ENCODE data around the gene AIPL1. TPM values are rescaled to one million over a fixed set of nuclear protein-coding genes. Genes with fewer than 3 reads are reported as not detected.

Gene AIPL1
- total RNA-seq, 2 experiments from 2014 or later = not detected

DNA sequence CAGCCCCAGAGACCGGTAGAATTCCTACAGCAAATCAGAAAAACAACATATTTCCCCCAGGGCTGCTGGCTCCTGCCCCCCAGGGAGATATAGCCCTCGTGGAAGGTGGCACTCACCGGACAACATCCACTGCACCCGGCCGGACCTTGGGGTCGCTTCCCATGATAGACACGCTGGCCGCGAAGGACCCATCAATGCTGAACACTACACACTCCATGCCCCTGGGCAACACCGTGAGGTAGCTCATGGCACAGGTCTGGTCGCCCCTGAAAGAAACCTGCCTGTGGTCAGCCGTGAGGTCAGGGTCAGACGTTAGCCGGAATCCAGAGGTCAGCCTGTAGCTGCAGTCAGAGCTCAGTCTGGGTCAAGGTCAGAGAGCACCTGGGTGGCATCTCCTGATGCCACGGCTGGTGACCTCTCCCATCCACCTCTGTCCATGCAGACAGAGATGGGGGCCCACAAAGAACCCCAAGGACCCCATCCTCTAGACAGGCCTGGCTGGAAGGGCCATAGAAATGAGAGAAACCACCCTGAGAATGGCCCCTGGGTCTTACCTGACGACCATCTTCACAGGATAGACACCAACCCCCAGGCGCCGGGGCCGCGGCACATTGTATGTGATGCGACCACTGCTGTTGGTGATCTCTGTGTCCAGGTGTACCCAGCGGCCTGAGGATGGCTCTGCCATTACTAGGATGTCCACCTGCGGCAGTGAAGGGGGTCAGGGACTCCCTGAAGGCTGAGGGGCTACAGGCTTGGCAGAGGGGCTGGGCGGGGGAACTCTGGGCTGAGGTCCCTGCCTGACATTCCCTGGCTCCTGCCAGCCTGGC is 28.9 kb upstream of the AIPL1 start:
- Mint-ChIP-seq H3K4me1 (ENCODE audit: low read depth) (peaks cover 8% of the 10 kb centered on the region), H3K27ac (no peak overlapping the region), H3K4me3 (no peak overlapping the region), H3K9me3 (ENCODE audit: insufficient read depth) (no peaks in the 10 kb centered on the region), H3K27me3 (ENCODE audit: low read depth) (peaks cover 2% of the 10 kb centered on the region), H3K36me3 (ENCODE audit: low read depth) (no peaks in the 10 kb centered on the region)
- CTCF ChIA-PET = interaction anchor here (1.0 kb wide), 1 partner anchor 9 kb away, joined by 4 read pairs; no protein-coding TSS in a partner anchor
- no peak for DNase-seq
- no peak for ATAC-seq
- POLR2A ChIA-PET = no interaction called here

DNA sequence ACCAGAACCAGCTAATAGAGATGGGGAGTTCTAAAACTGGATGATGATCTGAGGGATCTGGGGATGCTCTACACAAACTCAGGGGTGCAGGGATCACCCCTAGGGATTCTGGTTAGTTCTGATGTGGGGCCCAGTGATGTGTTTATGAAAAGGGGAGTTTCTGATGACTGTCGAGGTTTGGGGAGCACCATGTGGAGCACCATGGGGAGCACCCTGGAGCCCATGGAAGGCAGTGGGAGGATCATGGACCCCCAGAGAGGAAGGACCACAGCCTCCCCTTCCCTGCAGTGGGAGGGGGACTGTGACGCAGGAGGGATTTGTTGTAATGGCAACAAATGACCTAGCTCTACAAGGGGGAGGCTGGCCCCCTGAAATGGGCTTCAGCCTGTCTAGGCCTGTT is 27.8 kb upstream of the AIPL1 start:
- ChIA-PET CTCF (interaction anchor here (1.0 to 1.4 kb wide), 4 partner anchors 9 to 27 kb away, joined by 3 to 7 read pairs (median 4); partner anchors contain the start of gene AIPL1), POLR2A (no interaction called here)
- peaks cover 2% of the 10 kb centered on the region for H3K27me3 Mint-ChIP-seq (ENCODE audit: low read depth)
- no peaks in the 10 kb centered on the region for H3K9me3 Mint-ChIP-seq (ENCODE audit: insufficient read depth)
- no peaks in the 10 kb centered on the region for H3K36me3 Mint-ChIP-seq (ENCODE audit: low read depth)
- H3K4me1 Mint-ChIP-seq (ENCODE audit: low read depth) = peaks cover 8% of the 10 kb centered on the region
- H3K4me3 Mint-ChIP-seq = no peak overlapping the region
- ATAC-seq = no peak
- H3K27ac Mint-ChIP-seq = no peak overlapping the region
- DNase-seq = no peak

DNA sequence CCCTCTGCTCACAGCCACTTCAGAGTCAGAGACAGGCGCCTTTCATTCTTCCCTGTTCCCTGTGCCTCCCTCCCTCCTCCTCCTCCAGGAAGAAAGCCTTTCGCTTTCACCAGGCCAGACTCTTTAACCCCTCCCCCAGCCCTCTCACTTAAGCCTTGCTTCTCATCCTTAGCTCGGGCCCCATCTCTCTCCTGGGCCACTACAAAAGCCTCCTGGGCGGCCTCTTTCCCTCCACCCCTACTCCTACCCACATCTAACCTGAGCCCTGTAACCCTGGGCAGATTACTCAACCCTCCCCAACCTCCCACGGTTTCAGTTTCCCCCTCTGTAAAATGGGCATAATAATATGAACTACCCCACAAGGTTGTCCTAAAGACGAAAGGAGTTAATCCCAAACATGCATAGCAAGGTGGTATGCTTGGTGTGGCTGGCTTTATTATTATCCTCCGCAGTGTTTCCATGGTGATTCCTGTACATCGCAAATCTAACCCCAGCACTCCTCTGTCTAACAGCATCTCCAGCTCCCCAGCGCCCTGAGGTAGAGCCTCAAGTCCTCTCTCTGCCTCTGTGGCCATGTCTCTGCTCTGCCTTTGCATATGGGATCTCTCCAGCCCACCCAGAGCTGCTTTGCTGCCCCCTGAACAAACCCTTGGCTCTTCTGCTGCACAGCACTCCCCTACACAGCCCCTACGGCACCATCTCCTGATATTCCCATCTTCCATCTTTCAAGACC is 27.0 kb upstream of the AIPL1 start:
- Mint-ChIP-seq H3K36me3 (ENCODE audit: low read depth) (no peaks in the 10 kb centered on the region), H3K27me3 (ENCODE audit: low read depth) (peaks cover 2% of the 10 kb centered on the region), H3K4me1 (ENCODE audit: low read depth) (peaks cover 8% of the 10 kb centered on the region), H3K9me3 (ENCODE audit: insufficient read depth) (no peaks in the 10 kb centered on the region), H3K27ac (no peak overlapping the region), H3K4me3 (no peak overlapping the region)
- ATAC-seq (peak; percentile 28), DNase-seq (no peak)
- CTCF ChIA-PET = interaction anchor here (1.0 to 1.4 kb wide), 3 partner anchors 9 to 26 kb away, joined by 3 to 7 read pairs (median 4); partner anchors contain the start of gene AIPL1
- POLR2A ChIA-PET = no interaction called here

DNA sequence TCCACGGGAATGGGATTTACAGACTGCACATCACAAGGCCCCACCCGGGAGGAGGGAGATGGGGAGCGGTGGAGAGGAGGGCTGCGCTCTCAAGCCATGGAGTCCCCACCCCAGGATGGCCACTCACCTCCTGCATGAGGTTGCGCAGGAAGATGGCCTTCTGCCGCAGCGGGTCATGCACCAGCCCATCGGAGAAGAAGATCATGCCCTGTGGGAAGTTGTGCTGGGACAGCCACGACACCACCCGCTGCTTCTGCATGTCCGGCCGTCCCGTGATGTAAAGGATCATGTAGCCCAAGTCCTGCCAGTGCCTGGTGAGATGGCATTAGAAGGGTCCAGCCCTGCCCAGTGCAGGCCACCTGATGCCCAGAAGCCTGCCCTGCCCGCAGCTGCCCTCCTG is 26.3 kb upstream of the AIPL1 start:
- Mint-ChIP-seq H3K4me3 (no peak overlapping the region), H3K9me3 (ENCODE audit: insufficient read depth) (no peaks in the 10 kb centered on the region), H3K4me1 (ENCODE audit: low read depth) (peaks cover 14% of the 10 kb centered on the region), H3K27ac (no peak overlapping the region), H3K27me3 (ENCODE audit: low read depth) (peaks cover 7% of the 10 kb centered on the region), H3K36me3 (ENCODE audit: low read depth) (no peaks in the 10 kb centered on the region)
- ATAC-seq (no peak), DNase-seq (no peak)
- POLR2A ChIA-PET = no interaction called here
- CTCF ChIA-PET = interaction anchor here (1.4 kb wide), 1 partner anchor 12 kb away, joined by 7 read pairs; no protein-coding TSS in a partner anchor

DNA sequence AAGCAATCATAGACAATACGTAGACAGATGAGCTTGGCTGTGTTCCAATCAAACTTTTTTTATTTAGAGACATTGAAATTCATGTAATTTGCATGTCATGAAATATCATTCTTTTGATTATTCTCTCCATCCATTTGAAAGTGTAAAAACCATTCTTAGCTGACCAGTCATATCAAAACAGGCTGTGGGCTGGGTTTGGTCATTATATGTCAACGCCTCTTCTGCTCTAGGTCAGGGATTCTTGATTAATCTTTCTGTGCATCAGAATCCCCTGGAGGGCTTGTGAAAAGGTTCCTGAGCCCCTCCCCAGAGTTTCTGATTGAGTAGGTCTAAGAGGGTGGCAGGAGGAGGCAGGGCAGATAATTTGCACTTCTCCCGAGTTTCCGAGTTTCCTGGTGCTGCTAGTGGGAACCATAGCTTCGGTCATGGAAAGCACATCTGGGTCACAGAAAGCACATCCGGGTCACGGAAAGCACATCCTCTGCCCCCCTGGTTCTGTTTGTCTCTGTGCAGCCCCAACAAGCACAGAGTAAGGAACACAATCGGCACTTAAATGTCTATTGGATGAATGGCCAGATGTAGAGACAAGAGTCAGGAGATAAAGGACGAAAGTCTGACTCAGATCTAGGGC is 25.7 kb upstream of the AIPL1 start:
- ATAC-seq = no peak
- ChIA-PET CTCF (interaction anchor here (1.2 kb wide), 1 partner anchor 13 kb away, joined by 5 read pairs; no protein-coding TSS in a partner anchor), POLR2A (no interaction called here)

DNA sequence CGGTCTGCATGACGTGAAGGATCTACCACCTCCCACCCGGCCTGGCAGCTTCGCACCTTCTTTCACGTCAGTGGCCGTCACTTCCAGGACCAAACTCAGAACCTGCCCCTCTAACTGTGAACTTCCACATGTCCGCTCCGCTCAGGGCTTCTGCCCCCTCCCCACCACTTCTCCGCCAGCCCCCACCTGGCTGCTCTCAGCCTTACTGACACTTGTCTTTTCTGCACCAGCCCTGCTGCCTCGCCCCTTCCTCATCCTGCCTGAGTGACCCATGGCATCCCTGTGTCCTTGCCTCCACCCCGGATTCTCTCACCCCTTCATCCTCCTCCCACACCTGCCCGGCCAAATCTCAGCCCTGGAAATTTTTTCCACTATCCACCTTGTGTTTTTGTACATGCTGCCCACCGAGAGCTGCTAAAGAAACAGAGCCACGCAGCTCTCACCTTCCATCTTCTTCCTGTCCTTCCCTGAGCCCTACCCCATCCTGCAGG is 23.6 kb upstream of the AIPL1 start:
- no peaks in the 10 kb centered on the region for H3K36me3 Mint-ChIP-seq (ENCODE audit: low read depth)
- H3K9me3 Mint-ChIP-seq (ENCODE audit: insufficient read depth) = no peaks in the 10 kb centered on the region
- no peak for ATAC-seq
- no peak overlapping the region for H3K4me3 Mint-ChIP-seq
- ChIA-PET CTCF (interaction anchor here (1.0 to 1.4 kb wide), 2 partner anchors 15 to 34 kb away, joined by 3 to 4 read pairs; no protein-coding TSS in a partner anchor), POLR2A (no interaction called here)
- H3K4me1 Mint-ChIP-seq (ENCODE audit: low read depth) = peaks cover 15% of the 10 kb centered on the region
- no peak overlapping the region for H3K27ac Mint-ChIP-seq
- no peak for DNase-seq
- peaks cover 7% of the 10 kb centered on the region for H3K27me3 Mint-ChIP-seq (ENCODE audit: low read depth)

More for the DNA sequence above, 25.7 kb upstream of the AIPL1 start:
- Mint-ChIP-seq H3K9me3 (ENCODE audit: insufficient read depth) (no peaks in the 10 kb centered on the region), H3K27ac (no peak overlapping the region), H3K4me1 (ENCODE audit: low read depth) (peaks cover 14% of the 10 kb centered on the region), H3K4me3 (no peak overlapping the region), H3K36me3 (ENCODE audit: low read depth) (no peaks in the 10 kb centered on the region), H3K27me3 (ENCODE audit: low read depth) (peaks cover 7% of the 10 kb centered on the region)
- no peak for DNase-seq

DNA sequence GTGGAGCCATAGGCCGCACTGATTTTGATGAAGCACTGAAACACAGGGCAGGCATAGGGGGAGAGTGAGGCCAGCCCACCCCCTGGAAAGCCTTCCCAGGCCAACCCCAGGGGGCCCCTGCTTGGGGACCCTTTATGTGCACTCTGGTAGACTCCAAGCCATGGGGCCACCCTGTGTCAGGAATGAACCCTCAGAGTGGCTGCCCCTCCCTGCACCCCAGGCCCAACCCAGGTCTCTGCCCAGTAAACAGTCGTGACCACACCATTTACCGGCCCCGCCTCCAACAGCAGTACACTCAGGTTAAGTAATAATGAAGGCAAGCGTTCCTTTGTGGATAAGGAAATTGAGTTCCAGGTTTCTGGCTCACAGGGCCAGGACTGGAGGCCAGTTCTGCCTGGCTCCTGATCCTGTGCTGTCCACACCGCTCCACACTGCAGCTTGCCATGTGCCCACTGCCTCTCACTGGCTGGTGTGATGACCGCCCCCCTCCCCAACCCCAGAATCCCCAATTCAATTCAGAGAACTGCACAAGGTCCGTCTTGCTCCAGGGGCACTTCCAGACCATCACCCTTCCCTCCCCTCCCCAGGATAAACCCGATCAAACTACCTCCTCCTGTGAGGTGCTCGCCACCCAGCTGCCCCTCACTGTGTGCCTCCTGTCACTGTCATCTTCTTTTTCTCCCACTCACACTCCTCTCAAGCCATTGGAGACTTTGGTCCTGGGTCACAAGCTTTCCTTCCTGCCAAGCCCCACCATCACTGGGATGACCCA is 23.0 kb upstream of the AIPL1 start:
- POLR2A ChIA-PET = no interaction called here
- H3K4me3 Mint-ChIP-seq = no peak overlapping the region
- no peak overlapping the region for H3K27ac Mint-ChIP-seq
- CTCF ChIA-PET = interaction anchor here (1.4 kb wide), 1 partner anchor 15 kb away, joined by 4 read pairs; no protein-coding TSS in a partner anchor
- ATAC-seq (no peak), DNase-seq (no peak)
- H3K36me3 Mint-ChIP-seq (ENCODE audit: low read depth) = no peaks in the 10 kb centered on the region
- H3K27me3 Mint-ChIP-seq (ENCODE audit: low read depth) = peaks cover 14% of the 10 kb centered on the region
- no peaks in the 10 kb centered on the region for H3K9me3 Mint-ChIP-seq (ENCODE audit: insufficient read depth)
- peaks cover 15% of the 10 kb centered on the region for H3K4me1 Mint-ChIP-seq (ENCODE audit: low read depth)

DNA sequence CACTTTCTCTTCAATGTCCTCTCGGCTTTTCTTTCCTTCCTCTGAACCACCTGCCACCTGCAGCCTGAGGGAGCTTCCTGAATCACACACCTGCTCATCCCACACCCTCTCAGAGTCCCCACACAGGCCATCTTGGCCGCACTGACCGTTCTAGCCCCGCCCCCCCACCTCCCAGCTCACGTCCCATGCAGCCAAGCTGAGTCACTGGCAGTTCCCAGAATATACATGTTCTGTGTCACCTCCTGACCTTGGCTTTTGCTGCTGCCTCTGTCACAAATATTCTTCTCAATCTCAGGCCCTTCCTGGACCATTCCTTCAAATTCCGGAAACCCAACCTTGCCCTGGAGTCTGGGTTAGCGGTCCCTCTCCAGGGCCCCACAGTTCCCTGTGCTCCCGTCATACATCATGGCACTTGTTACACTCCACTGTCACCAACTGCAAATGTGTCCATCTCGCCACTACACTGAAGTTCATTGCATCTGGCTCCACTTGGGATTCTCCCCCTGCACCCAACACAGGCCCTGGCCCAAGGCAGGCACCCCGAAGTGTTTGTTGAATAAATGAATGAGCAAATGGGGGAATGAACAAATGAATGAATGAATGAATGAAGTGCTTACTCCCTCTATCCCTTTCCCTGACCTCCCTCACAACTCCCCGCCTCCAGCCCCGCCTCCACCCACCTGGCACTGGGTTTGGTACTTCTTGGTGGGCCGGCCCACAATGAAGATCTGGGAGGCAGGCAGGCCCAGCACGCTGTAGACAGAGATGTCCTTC is 22.2 kb upstream of the AIPL1 start:
- POLR2A ChIA-PET = no interaction called here
- no peaks in the 10 kb centered on the region for H3K36me3 Mint-ChIP-seq (ENCODE audit: low read depth)
- no peaks in the 10 kb centered on the region for H3K9me3 Mint-ChIP-seq (ENCODE audit: insufficient read depth)
- peaks cover 18% of the 10 kb centered on the region for H3K27me3 Mint-ChIP-seq (ENCODE audit: low read depth)
- H3K4me1 Mint-ChIP-seq (ENCODE audit: low read depth) = peaks cover 13% of the 10 kb centered on the region
- CTCF ChIA-PET = no interaction called here
- DNase-seq = no peak
- no peak overlapping the region for H3K27ac Mint-ChIP-seq
- ATAC-seq = no peak
- no peak overlapping the region for H3K4me3 Mint-ChIP-seq

DNA sequence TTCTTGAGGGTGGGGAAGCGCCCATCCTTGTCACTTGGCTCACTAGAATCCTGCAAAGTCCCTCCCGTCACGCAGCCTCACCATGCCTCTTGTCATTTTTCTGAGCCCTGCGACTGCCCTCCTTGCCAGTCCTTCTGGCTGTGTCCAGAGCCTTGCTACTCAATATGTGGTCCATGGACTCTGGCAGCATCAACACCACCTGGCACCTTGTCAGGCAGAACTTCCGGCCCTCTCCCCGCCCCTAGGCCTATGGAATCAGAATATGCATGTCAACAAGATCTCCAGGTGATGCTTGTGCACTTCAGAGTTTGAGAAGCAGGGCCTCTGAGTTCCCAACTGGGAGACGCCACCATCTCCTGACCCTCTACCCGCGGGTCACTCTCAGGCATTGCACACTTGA is 21.4 kb upstream of the AIPL1 start:
- H3K27ac Mint-ChIP-seq = no peak overlapping the region
- H3K27me3 Mint-ChIP-seq (ENCODE audit: low read depth) = peaks cover 18% of the 10 kb centered on the region
- H3K4me3 Mint-ChIP-seq = no peak overlapping the region
- H3K4me1 Mint-ChIP-seq (ENCODE audit: low read depth) = peaks cover 7% of the 10 kb centered on the region
- DNase-seq = no peak
- no peaks in the 10 kb centered on the region for H3K9me3 Mint-ChIP-seq (ENCODE audit: insufficient read depth)
- ChIA-PET POLR2A (no interaction called here), CTCF (no interaction called here)
- no peak for ATAC-seq
- H3K36me3 Mint-ChIP-seq (ENCODE audit: low read depth) = no peaks in the 10 kb centered on the region

DNA sequence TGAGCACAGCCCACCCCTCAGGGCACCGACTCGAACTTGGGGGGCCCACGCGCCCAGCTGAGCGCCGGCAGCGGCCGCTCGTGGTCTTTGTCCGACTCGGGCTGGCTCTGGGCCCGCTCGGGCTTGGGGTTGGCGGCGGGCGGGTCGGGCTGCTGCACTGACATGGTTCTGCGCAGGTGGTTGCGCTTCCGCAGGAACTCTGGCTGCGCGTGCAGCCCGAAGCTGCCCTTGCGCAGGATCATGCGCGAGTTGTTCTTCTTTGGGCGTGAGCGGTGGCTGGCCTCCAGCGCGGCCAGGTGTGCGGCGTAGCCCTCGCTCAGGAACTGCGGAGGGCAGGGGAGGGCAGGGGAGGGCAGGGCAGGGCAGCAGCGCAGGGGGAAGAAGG is 20.4 kb upstream of the AIPL1 start:
- peak; percentile 62 for ATAC-seq
- Mint-ChIP-seq H3K27me3 (ENCODE audit: low read depth) (peaks cover 18% of the 10 kb centered on the region), H3K4me3 (no peak overlapping the region), H3K4me1 (ENCODE audit: low read depth) (peaks cover 7% of the 10 kb centered on the region), H3K36me3 (ENCODE audit: low read depth) (no peaks in the 10 kb centered on the region), H3K9me3 (ENCODE audit: insufficient read depth) (no peaks in the 10 kb centered on the region), H3K27ac (no peak overlapping the region)
- DNase-seq = peak; percentile 46
- ChIA-PET POLR2A (no interaction called here), CTCF (no interaction called here)

Measured in activated CD8-positive, alpha-beta T cell treated with anti-CD3 and anti-CD28 coated beads, Interleukin-2, amount 10 ng/mL, durations not matched to agents 7 days and 5 days (primary cell).